ENCODE data around the gene CCDC77. TPM values are rescaled to one million over a fixed set of nuclear protein-coding genes. Genes with fewer than 3 reads are reported as not detected.

The CCDC77 gene
- total RNA-seq = 1 to 10 TPM in 4 of 5 donors, under 1 TPM in 1; 0.58 to 7.3 (median 3.0) TPM
- 1 to 10 TPM; 3.5 to 5.6 (median 5.2) TPM for polyA plus RNA-seq
- long read RNA-seq, donor 1 = 0 reads
- long read RNA-seq, donor 2 = 0 reads
- long read RNA-seq, donor 3, partial matches to known transcripts = 0 of 1 reads
- long read RNA-seq, donor 3, other reads (novel, unspliced or antisense) = 0 of 1 reads
- long read RNA-seq, donor 4 = 0 reads
- long read RNA-seq, donor 5 = 0 reads
- long read RNA-seq, donor 6, partial matches to known transcripts = 0 of 4 reads
- long read RNA-seq, donor 6, other reads (novel, unspliced or antisense) = 0 of 4 reads
- long read RNA-seq, donor 7, partial matches to known transcripts = 0 of 1 reads
- long read RNA-seq, donor 7, other reads (novel, unspliced or antisense) = 0 of 1 reads
- long read RNA-seq, donor 8, partial matches to known transcripts = 0 of 2 reads
- long read RNA-seq, donor 8, other reads (novel, unspliced or antisense) = 0 of 2 reads
- long read RNA-seq, donor 9 = 0 reads
- long read RNA-seq, donor 10, partial matches to known transcripts = 0 of 2 reads
- long read RNA-seq, donor 10, other reads (novel, unspliced or antisense) = 0 of 2 reads

- WGBS, 5 donors = 0 to 1% (median 1%) methylated on average over 41 to 45 of the region's 45 CpGs
- Histone ChIP-seq H3K4me1 (peaks cover 8 to 21% (median 10%) of the 10 kb centered on the region in 4 donors), H3K27me3 (no peaks in the 10 kb centered on the region), H3K9me3 (no peaks in the 10 kb centered on the region), H3K4me3 (peak within 1 kb of the TSS; percentile 65 to 75 (median 70)), H3K27ac (peak within 1 kb of the TSS; percentile 31 to 82 (median 72)), H3K36me3 (peaks cover 0 to 4% (median 1%) of the 10 kb centered on the region in 4 donors)
- intact Hi-C loops (cut with DNase I; ENCODE audit: low total_unique reads) = no loop called here
- peak in 1 of 7 experiments; percentile 31 for TF ChIP-seq CTCF (IDR thresholded peaks at IDR 0.05)
- TF ChIP-seq EP300 (IDR thresholded peaks at IDR 0.05) = no peak
- peak; percentile 17 to 79 (median 58) for TF ChIP-seq POLR2AphosphoS5 (IDR thresholded peaks at IDR 0.05)
- peak; percentile 92 to 98 for DNase-seq
Measured at GRCh38 chr12:401235-402028, at the start of gene CCDC77. TSS of gene CCDC77 (plus strand) at chr12:401644. CDS start at chr12:409384, 7,740 bp downstream.

GRCh38 chr12:356276-356988 lies 45.0 kb upstream of the CCDC77 start:
- no peaks in the 10 kb centered on the region for H3K4me1 ChIP-seq
- no peaks in the 10 kb centered on the region for H3K27me3 ChIP-seq
- H3K9me3 ChIP-seq = peaks cover 0 to 8% (median 3%) of the 10 kb centered on the region in 4 donors
- H3K36me3 ChIP-seq = peaks cover 63 to 100% (median 99%) of the 10 kb centered on the region in 4 donors
- no peak overlapping the region for H3K27ac ChIP-seq
- no peak for DNase-seq
- intact Hi-C loops (cut with DNase I; ENCODE audit: low total_unique reads) = no loop called here
- TF ChIP-seq EP300 (IDR thresholded peaks at IDR 0.05) (no peak), POLR2AphosphoS5 (IDR thresholded peaks at IDR 0.05) (no peak), POLR2A (IDR thresholded peaks at IDR 0.05) (no peak), CTCF (IDR thresholded peaks at IDR 0.05) (no peak)
- 87 to 90% (median 89%) methylated on average over 7 of the region's 7 CpGs for WGBS, 5 donors
- no peak overlapping the region for H3K4me3 ChIP-seq

DNA sequence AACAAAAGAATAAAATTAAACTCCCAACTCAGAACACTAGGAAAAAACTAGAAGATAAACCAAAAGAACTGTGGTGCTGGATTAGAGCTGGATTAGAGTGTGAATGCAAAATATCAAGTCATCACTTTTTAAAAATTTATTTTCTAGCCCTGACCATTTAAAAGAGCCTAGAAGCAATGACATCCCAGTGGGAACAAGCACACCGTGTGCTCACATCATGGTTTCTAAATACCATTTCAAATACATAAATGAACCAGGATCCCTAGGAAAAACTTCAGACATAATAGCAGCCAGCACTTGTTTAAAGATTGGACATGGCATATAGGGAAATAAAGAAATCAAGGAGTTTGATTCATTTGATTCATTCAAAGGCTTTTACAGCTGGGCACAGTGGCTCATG lies 42.4 kb upstream of the CCDC77 start:
- Histone ChIP-seq H3K27me3 (no peaks in the 10 kb centered on the region), H3K27ac (no peak overlapping the region), H3K9me3 (peaks cover 0 to 8% (median 3%) of the 10 kb centered on the region in 4 donors), H3K4me1 (no peaks in the 10 kb centered on the region), H3K36me3 (peaks cover 51 to 100% (median 99%) of the 10 kb centered on the region in 4 donors), H3K4me3 (no peak overlapping the region)
- TF ChIP-seq POLR2A (IDR thresholded peaks at IDR 0.05) (no peak), POLR2AphosphoS5 (IDR thresholded peaks at IDR 0.05) (no peak)
- intact Hi-C loops (cut with DNase I; ENCODE audit: low total_unique reads) = no loop called here
- no peak for DNase-seq
- WGBS, 5 donors = 96 to 100% (median 98%) methylated on average over 1 of the region's 1 CpG

GRCh38 chr12:366820-367219 lies 34.6 kb upstream of the CCDC77 start:
- 97 to 100% (median 97%) methylated on average over 2 of the region's 2 CpGs for WGBS, 5 donors
- H3K27me3 ChIP-seq = no peaks in the 10 kb centered on the region
- intact Hi-C loops (cut with DNase I; ENCODE audit: low total_unique reads) = no loop called here

More at GRCh38 chr12:366820-367219, 34.6 kb upstream of the CCDC77 start:
- H3K36me3 ChIP-seq = peaks cover 35 to 88% (median 87%) of the 10 kb centered on the region in 4 donors
- no peak overlapping the region for H3K27ac ChIP-seq
- peaks cover 7 to 12% (median 9%) of the 10 kb centered on the region in 4 donors for H3K9me3 ChIP-seq
- TF ChIP-seq POLR2A (IDR thresholded peaks at IDR 0.05) (no peak), CTCF (IDR thresholded peaks at IDR 0.05) (no peak), POLR2AphosphoS5 (IDR thresholded peaks at IDR 0.05) (no peak), EP300 (IDR thresholded peaks at IDR 0.05) (no peak)
- no peaks in the 10 kb centered on the region for H3K4me1 ChIP-seq
- no peak for DNase-seq
- no peak overlapping the region for H3K4me3 ChIP-seq

Measured in stomach (tissue), 19 donors.